GM12874 (cell line): ENCODE results near the gene YBX1.

Experiments used
- TF ChIP-seq, protein P1 (sequence below): IDR thresholded peaks from 2 replicates; pipeline ENCODE4 v1.5.1; 2011; ENCODE audit warnings: low read depth, mild to moderate bottlenecking, control low read depth, low read length, moderate library complexity; ENCODE audit not compliant: insufficient read depth

YBX1 gene

DNA sequence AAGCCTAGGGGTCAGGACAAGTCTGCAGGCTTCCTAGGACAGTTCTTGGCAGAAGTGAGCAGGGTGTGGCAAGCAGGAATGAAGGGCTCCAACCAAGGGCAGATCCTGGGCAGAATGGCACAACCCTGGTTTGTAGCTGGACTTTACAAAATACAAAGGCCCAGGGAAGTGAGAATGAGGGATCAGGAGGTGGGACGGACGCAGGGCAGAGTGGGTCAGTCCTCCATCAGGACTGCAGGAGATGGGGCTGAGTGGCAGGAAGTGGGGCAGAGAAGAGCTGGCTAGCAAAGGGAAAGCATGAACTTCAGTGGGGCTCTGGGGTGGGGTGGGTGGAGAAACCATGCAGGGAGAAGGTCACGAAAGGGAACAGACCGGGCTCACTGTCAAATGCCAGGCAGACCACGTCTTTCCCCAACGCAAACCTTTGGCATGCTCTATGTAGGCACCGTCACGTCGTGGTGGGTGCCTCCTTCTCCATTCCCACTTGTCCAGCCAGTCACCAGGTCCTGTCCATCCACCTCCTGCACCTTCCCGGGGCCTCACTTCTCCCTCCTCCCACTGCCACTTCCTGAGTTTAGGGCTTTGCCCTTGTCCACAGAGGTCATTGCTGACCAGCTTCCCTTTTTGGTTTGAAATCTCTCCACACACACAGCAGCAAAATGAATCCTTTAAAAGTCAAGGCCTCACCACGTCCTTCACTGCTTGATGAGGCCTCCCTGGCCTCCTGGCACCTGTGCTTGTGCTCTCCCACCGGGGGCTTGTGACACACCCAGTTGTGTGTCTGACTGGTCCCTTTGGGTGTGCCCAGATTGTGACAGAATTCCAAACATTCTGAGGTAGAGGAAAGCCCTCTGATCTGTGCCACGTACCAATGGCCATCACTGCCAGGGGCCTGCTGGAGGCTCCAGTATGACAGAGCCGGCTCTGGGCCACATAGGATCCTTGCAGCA is 66.5 kb downstream of the YBX1 start:
- TF ChIP-seq, protein P1, sequence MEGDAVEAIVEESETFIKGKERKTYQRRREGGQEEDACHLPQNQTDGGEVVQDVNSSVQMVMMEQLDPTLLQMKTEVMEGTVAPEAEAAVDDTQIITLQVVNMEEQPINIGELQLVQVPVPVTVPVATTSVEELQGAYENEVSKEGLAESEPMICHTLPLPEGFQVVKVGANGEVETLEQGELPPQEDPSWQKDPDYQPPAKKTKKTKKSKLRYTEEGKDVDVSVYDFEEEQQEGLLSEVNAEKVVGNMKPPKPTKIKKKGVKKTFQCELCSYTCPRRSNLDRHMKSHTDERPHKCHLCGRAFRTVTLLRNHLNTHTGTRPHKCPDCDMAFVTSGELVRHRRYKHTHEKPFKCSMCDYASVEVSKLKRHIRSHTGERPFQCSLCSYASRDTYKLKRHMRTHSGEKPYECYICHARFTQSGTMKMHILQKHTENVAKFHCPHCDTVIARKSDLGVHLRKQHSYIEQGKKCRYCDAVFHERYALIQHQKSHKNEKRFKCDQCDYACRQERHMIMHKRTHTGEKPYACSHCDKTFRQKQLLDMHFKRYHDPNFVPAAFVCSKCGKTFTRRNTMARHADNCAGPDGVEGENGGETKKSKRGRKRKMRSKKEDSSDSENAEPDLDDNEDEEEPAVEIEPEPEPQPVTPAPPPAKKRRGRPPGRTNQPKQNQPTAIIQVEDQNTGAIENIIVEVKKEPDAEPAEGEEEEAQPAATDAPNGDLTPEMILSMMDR = no peak

DNA sequence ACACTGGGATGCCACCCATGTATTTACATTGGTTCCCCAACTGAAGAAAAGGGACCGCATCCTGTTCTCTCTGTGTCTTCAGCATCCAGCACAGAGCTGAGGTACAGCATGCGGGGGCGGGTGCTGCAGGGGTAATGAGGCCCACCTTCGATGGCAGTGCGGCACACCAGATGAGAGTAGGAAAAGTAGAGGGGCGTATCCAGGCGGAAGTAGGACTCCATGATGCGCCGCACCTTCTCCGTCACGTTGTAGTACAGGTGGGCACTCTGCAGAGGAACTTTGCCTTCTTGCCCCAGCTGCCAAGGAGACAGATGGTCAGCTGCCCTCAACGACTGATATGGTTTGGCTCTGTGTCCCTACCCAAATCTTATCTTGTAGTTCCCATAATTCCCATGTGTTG is 67.8 kb downstream of the YBX1 start:
- TF ChIP-seq, protein P1 = no peak

DNA sequence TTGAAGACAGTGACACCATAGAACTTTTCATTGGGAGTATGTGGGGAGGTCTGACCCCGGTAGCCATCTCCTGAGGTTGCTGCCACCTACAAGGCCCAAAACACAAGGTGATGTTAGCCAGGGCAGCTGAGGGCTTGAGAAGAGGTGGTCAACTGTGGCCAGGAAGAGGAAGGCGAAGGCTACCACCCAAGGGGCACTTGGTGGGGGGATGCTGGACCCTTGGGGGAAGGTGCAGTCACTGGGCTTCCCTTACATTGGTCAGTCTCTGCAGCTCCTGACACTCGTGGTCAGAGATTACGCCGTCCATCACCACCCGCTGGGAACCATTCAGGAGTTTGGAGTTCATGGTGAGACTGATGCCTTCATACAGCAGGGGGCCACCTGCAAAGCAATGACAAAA is 70.1 kb downstream of the YBX1 start:
- TF ChIP-seq, protein P1 = no peak

DNA sequence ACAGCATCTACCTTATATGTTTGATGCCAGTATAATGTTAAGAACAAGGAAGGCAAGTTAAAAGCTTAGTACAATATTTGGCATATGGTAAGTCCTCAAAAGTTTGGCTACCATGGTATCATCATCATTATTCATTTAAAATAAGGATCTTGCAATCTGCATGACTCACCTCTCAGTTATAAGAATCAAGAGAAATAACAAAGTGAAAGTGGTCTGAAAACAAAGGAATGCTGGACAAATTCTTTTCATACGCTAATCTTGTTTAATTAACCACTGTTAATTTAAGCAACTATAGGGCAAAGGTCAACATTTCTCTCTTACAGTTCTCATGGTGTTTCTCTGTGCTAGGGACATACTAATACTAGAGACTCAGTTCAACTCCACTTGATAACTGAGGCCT is 70.9 kb downstream of the YBX1 start:
- TF ChIP-seq, protein P1 = no peak
